ENCODE data around the gene DZIP3. TPM values are rescaled to one million over a fixed set of nuclear protein-coding genes. Genes with fewer than 3 reads are reported as not detected.

The DZIP3 gene
- total RNA-seq, 2 experiments from 2014 or later, result 8.7 to 10.4 TPM

Other genes with a start within 250 kb of the DZIP3 start
- under 1 TPM; 0.11 to 0.17 TPM for gene MYH15, start 79.1 kb upstream of the DZIP3 start, total RNA-seq
- gene CIP2A, start 284 bp upstream of the DZIP3 start, total RNA-seq, result 10 to 100 TPM; 50.1 to 50.9 TPM
- gene RETNLB, start 167.7 kb downstream of the DZIP3 start, total RNA-seq, result not detected
- gene TRAT1, start 233.1 kb downstream of the DZIP3 start, total RNA-seq, result 10 to 100 TPM; 21.7 to 23.5 TPM